ENCODE measurements around the gene CTIF. TPM values are rescaled to one million over a fixed set of nuclear protein-coding genes. Genes with fewer than 3 reads are reported as not detected.

CTIF gene
- total and polyA plus RNA-seq, 4 experiments from 2014 or later: 5.2 to 6.5 TPM; not detected in 2

- intact Hi-C loops (cut with micrococcal nuclease): no loop called here
- no peak overlapping the region for H3K4me3 Mint-ChIP-seq
- DNase-seq: no peak
- H3K27ac Mint-ChIP-seq: no peak overlapping the region
- Histone ChIP-seq H3K4me1 (ENCODE audit: insufficient read depth, low read length) (no peaks in the 10 kb centered on the region), H3K27ac (ENCODE audit: low read depth, low read length) (no peak overlapping the region), H3K9me3 (ENCODE audit: control insufficient read depth in 1 of 2, low read length in 2 of 2) (no peaks in the 10 kb centered on the region), H3K27me3 (ENCODE audit: insufficient read depth, low read length) (no peaks in the 10 kb centered on the region), H3K36me3 (ENCODE audit: insufficient read depth, low read length) (no peaks in the 10 kb centered on the region), H3K4me3 (ENCODE audit: low read length in 2 of 2) (no peak overlapping the region)
- peaks cover 0 to 4% of the 10 kb centered on the region in 2 donors for H3K36me3 Mint-ChIP-seq
- peaks cover 0 to 8% (median 5%) of the 10 kb centered on the region in 8 donors for H3K9me3 Mint-ChIP-seq
- no peaks in the 10 kb centered on the region for H3K4me1 Mint-ChIP-seq
- H3K27me3 Mint-ChIP-seq: peaks cover 0 to 4% of the 10 kb centered on the region in 2 donors
- POLR2A ChIA-PET (ENCODE audit: partially characterized antibody): no interaction called here
- CTCF ChIA-PET (ENCODE audit: partially characterized antibody): no interaction called here
Observed at GRCh38 chr18:48574667-48575300, 36.0 kb downstream of the CTIF start.

DNA sequence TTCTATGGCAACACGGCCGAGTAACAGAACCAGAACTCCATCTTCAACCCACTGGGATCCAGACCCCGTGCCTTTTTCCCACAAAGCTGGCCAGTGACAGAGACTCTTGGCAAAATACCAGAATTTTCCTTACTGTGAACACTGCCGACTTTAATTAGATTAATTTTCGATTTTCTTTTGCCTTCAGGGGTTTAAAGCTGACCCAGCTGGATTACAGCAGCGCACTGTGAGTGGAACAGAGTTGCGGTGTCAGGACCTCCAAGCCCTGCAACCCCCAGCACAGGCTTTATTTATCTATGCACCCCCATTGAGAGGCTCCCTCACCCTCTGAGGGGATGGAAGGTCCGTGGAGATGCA is 36.4 kb downstream of the CTIF start:
- intact Hi-C loops (cut with micrococcal nuclease): no loop called here
- Histone ChIP-seq H3K36me3 (ENCODE audit: insufficient read depth, low read length) (no peaks in the 10 kb centered on the region), H3K9me3 (ENCODE audit: control insufficient read depth in 1 of 2, low read length in 2 of 2) (no peaks in the 10 kb centered on the region), H3K27me3 (ENCODE audit: insufficient read depth, low read length) (no peaks in the 10 kb centered on the region), H3K27ac (ENCODE audit: low read depth, low read length) (no peak overlapping the region), H3K4me1 (ENCODE audit: insufficient read depth, low read length) (no peaks in the 10 kb centered on the region), H3K4me3 (ENCODE audit: low read length in 2 of 2) (no peak overlapping the region)
- DNase-seq: no peak
- CTCF ChIA-PET (ENCODE audit: partially characterized antibody): no interaction called here
- H3K27ac Mint-ChIP-seq: no peak overlapping the region
- H3K9me3 Mint-ChIP-seq: peaks cover 0 to 8% (median 5%) of the 10 kb centered on the region in 8 donors
- peaks cover 0 to 4% of the 10 kb centered on the region in 2 donors for H3K27me3 Mint-ChIP-seq
- POLR2A ChIA-PET (ENCODE audit: partially characterized antibody): no interaction called here
- no peak overlapping the region for H3K4me3 Mint-ChIP-seq
- peaks cover 0 to 4% of the 10 kb centered on the region in 2 donors for H3K36me3 Mint-ChIP-seq
- H3K4me1 Mint-ChIP-seq: no peaks in the 10 kb centered on the region

- ChIA-PET POLR2A (ENCODE audit: partially characterized antibody) (no interaction called here), CTCF (ENCODE audit: partially characterized antibody) (no interaction called here)
- intact Hi-C loops (cut with micrococcal nuclease): no loop called here
- Mint-ChIP-seq H3K4me1 (no peaks in the 10 kb centered on the region), H3K27ac (no peak overlapping the region), H3K4me3 (no peak overlapping the region), H3K27me3 (peaks cover 0 to 1% of the 10 kb centered on the region in 2 donors), H3K9me3 (peaks cover 0 to 8% (median 5%) of the 10 kb centered on the region in 8 donors), H3K36me3 (peaks cover 0 to 4% of the 10 kb centered on the region in 2 donors)
- Histone ChIP-seq H3K27me3 (ENCODE audit: insufficient read depth, low read length) (no peaks in the 10 kb centered on the region), H3K4me3 (ENCODE audit: low read length in 2 of 2) (no peak overlapping the region), H3K36me3 (ENCODE audit: insufficient read depth, low read length) (no peaks in the 10 kb centered on the region), H3K27ac (ENCODE audit: low read depth, low read length) (no peak overlapping the region), H3K4me1 (ENCODE audit: insufficient read depth, low read length) (no peaks in the 10 kb centered on the region), H3K9me3 (ENCODE audit: control insufficient read depth in 1 of 2, low read length in 2 of 2) (no peaks in the 10 kb centered on the region)
- no peak for DNase-seq
Observed at GRCh38 chr18:48575658-48576456, 37.0 kb downstream of the CTIF start.

DNA sequence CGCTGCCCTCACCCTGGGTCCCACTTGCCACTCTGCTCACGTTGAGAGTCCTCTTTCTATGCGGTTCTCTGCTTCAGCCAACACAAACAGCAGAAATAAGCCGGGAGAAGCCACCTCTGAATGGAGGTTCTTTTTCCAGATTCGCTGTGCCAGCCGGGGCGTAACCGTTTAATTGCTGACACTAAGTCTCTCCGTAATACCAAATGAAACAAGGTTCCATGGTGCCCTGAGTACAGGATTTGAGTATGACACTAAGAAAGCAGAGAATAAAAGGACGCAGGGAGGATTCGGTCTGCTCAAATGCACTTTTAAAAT is 37.6 kb downstream of the CTIF start:
- Histone ChIP-seq H3K4me1 (ENCODE audit: insufficient read depth, low read length) (no peaks in the 10 kb centered on the region), H3K27me3 (ENCODE audit: insufficient read depth, low read length) (no peaks in the 10 kb centered on the region), H3K36me3 (ENCODE audit: insufficient read depth, low read length) (no peaks in the 10 kb centered on the region), H3K9me3 (ENCODE audit: control insufficient read depth in 1 of 2, low read length in 2 of 2) (no peaks in the 10 kb centered on the region), H3K4me3 (ENCODE audit: low read length in 2 of 2) (no peak overlapping the region), H3K27ac (ENCODE audit: low read depth, low read length) (no peak overlapping the region)
- DNase-seq: no peak
- ChIA-PET POLR2A (ENCODE audit: partially characterized antibody) (no interaction called here), CTCF (ENCODE audit: partially characterized antibody) (no interaction called here)
- intact Hi-C loops (cut with micrococcal nuclease): no loop called here
- Mint-ChIP-seq H3K4me1 (no peaks in the 10 kb centered on the region), H3K4me3 (no peak overlapping the region), H3K27me3 (peaks cover 0 to 1% of the 10 kb centered on the region in 2 donors), H3K27ac (no peak overlapping the region), H3K36me3 (peaks cover 0 to 4% of the 10 kb centered on the region in 2 donors), H3K9me3 (peaks cover 0 to 8% (median 5%) of the 10 kb centered on the region in 8 donors)

DNA sequence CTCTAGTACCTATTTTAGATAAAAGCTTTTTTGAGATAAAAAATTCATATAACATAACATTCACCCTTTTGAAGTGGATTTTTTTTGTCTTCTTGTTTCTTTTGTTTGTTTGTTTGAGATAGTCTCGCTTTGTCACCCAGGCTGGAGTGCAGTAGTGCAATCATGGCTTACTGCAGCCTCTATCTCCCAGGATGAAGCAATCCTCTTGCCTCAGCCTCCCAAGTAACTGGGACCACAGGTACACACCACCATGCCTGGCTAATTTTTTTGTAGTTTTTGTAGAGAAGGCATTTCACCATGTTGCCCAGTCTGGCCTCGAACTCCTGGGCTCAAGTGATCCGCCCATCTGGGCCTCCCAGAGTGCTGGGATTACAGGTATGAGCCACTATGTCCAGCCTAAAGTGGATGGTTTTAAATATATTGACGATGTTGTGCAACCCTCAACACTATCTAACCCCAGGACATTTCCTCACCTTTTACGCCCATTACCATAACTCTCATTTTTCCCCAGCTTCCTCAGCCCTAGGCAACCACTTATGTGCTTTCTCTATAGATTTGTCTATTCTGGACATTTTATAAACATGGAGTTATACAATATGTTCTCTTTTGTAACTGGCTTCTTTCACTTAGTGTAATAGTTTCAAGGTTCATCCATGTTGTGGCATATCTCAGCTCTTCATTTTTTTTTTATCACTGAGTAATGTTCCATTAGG is 38.8 kb downstream of the CTIF start:
- no peak overlapping the region for H3K27ac ChIP-seq (ENCODE audit: low read depth, low read length)
- no peak for DNase-seq
- no peaks in the 10 kb centered on the region for H3K36me3 ChIP-seq (ENCODE audit: insufficient read depth, low read length)
- Mint-ChIP-seq H3K27ac (peak overlapping the region in 1 of 7 donors; percentile 39), H3K9me3 (peaks cover 0 to 8% (median 5%) of the 10 kb centered on the region in 8 donors), H3K27me3 (peaks cover 0 to 1% of the 10 kb centered on the region in 2 donors), H3K36me3 (peaks cover 0 to 4% of the 10 kb centered on the region in 2 donors), H3K4me1 (no peaks in the 10 kb centered on the region), H3K4me3 (peak overlapping the region in 1 of 8 donors; percentile 27)
- intact Hi-C loops (cut with micrococcal nuclease): no loop called here
- POLR2A ChIA-PET (ENCODE audit: partially characterized antibody): no interaction called here
- H3K4me3 ChIP-seq (ENCODE audit: low read length in 2 of 2): no peak overlapping the region
- H3K27me3 ChIP-seq (ENCODE audit: insufficient read depth, low read length): no peaks in the 10 kb centered on the region
- H3K9me3 ChIP-seq (ENCODE audit: control insufficient read depth in 1 of 2, low read length in 2 of 2): no peaks in the 10 kb centered on the region
- CTCF ChIA-PET (ENCODE audit: partially characterized antibody): no interaction called here
- no peaks in the 10 kb centered on the region for H3K4me1 ChIP-seq (ENCODE audit: insufficient read depth, low read length)

GRCh38 chr18:48578289-48578688 is 39.5 kb downstream of the CTIF start:
- CTCF ChIA-PET (ENCODE audit: partially characterized antibody): no interaction called here
- Histone ChIP-seq H3K27ac (ENCODE audit: low read depth, low read length) (no peak overlapping the region), H3K4me1 (ENCODE audit: insufficient read depth, low read length) (no peaks in the 10 kb centered on the region), H3K27me3 (ENCODE audit: insufficient read depth, low read length) (no peaks in the 10 kb centered on the region), H3K36me3 (ENCODE audit: insufficient read depth, low read length) (no peaks in the 10 kb centered on the region), H3K4me3 (ENCODE audit: low read length in 2 of 2) (no peak overlapping the region), H3K9me3 (ENCODE audit: control insufficient read depth in 1 of 2, low read length in 2 of 2) (no peaks in the 10 kb centered on the region)
- H3K4me3 Mint-ChIP-seq: no peak overlapping the region
- H3K36me3 Mint-ChIP-seq: peaks cover 0 to 4% of the 10 kb centered on the region in 2 donors
- peaks cover 0 to 8% (median 5%) of the 10 kb centered on the region in 8 donors for H3K9me3 Mint-ChIP-seq
- POLR2A ChIA-PET (ENCODE audit: partially characterized antibody): no interaction called here
- no peak for DNase-seq
- intact Hi-C loops (cut with micrococcal nuclease): no loop called here
- peaks cover 0 to 1% of the 10 kb centered on the region in 2 donors for H3K27me3 Mint-ChIP-seq
- H3K4me1 Mint-ChIP-seq: no peaks in the 10 kb centered on the region
- H3K27ac Mint-ChIP-seq: no peak overlapping the region

GRCh38 chr18:48580066-48580465 is 41.2 kb downstream of the CTIF start:
- peaks cover 0 to 1% of the 10 kb centered on the region in 2 donors for H3K27me3 Mint-ChIP-seq
- no peaks in the 10 kb centered on the region for H3K9me3 ChIP-seq (ENCODE audit: control insufficient read depth in 1 of 2, low read length in 2 of 2)
- intact Hi-C loops (cut with micrococcal nuclease): no loop called here
- no peaks in the 10 kb centered on the region for H3K4me1 ChIP-seq (ENCODE audit: insufficient read depth, low read length)
- H3K36me3 Mint-ChIP-seq: peaks cover 0 to 4% of the 10 kb centered on the region in 2 donors
- ChIA-PET POLR2A (ENCODE audit: partially characterized antibody) (no interaction called here), CTCF (ENCODE audit: partially characterized antibody) (no interaction called here)
- no peaks in the 10 kb centered on the region for H3K27me3 ChIP-seq (ENCODE audit: insufficient read depth, low read length)
- H3K27ac Mint-ChIP-seq: no peak overlapping the region
- H3K36me3 ChIP-seq (ENCODE audit: insufficient read depth, low read length): no peaks in the 10 kb centered on the region
- DNase-seq: no peak
- no peak overlapping the region for H3K27ac ChIP-seq (ENCODE audit: low read depth, low read length)
- H3K4me3 ChIP-seq (ENCODE audit: low read length in 2 of 2): no peak overlapping the region
- H3K4me3 Mint-ChIP-seq: no peak overlapping the region
- H3K4me1 Mint-ChIP-seq: no peaks in the 10 kb centered on the region
- peaks cover 0 to 8% (median 5%) of the 10 kb centered on the region in 8 donors for H3K9me3 Mint-ChIP-seq

Measured in CD4-positive, alpha-beta memory T cell (primary cell).